WTC11 (cell line): ENCODE measurements around the gene AKT3. TPM values are rescaled to one million over a fixed set of nuclear protein-coding genes. Genes with fewer than 3 reads are reported as not detected.

Source experiments
- ATAC-seq: fragments of 200-7000 bp; cut with Tn5 transposase; 2 replicates; pipeline ENCODE4 v1.10.0; 2021; ENCODE audit warnings: mild to moderate bottlenecking, moderate library complexity
- CTCF ChIA-PET: fragments of 300-600 bp; sonication (Branson Sonifier 250); formaldehyde crosslinking; loops from one replicate; lab custom pipeline; 2021; ENCODE audit warnings: antibody characterized with exemption; lab: Charles Lee
- POLR2A ChIA-PET: fragments of 350-600 bp; sonication (Branson Sonifier 250); formaldehyde crosslinking; loops from one replicate; lab custom pipeline; 2021; ENCODE audit warnings: antibody characterized with exemption; lab: Charles Lee
- DNase-seq: peaks from one replicate; pipeline ENCODE4 v3.0.0; 2021; ENCODE audit warnings: low spot score
- H3K27ac Mint-ChIP-seq: 2 replicates; pipeline ENCODE4 v1.8.0; 2021; ENCODE audit warnings: mixed read lengths
- H3K27me3 Mint-ChIP-seq: 2 replicates; pipeline ENCODE4 v1.8.0; 2021; ENCODE audit warnings: low read depth, mild to moderate bottlenecking, moderate library complexity, mixed read lengths
- H3K36me3 Mint-ChIP-seq: 2 replicates; pipeline ENCODE4 v1.8.0; 2021; ENCODE audit warnings: mixed read lengths
- H3K4me1 Mint-ChIP-seq: 2 replicates; pipeline ENCODE4 v1.8.0; 2022; ENCODE audit warnings: mixed read lengths
- H3K4me3 Mint-ChIP-seq: 2 replicates; pipeline ENCODE4 v1.8.0; 2021; ENCODE audit warnings: mild to moderate bottlenecking, moderate library complexity, mixed read lengths
- H3K9me3 Mint-ChIP-seq: 2 replicates; pipeline ENCODE4 v1.8.0; 2021; ENCODE audit warnings: mixed read lengths
- ATF1 ChIP-seq: sonication (generic); formaldehyde crosslinking; IDR thresholded peaks from 2 replicates; pipeline ENCODE4 v1.8.1; 2023; ENCODE audit warnings: mild to moderate bottlenecking, moderate library complexity, missing genetic modification reagents
- ATF3 ChIP-seq: sonication (generic); formaldehyde crosslinking; conservative IDR thresholded peaks from 2 replicates; pipeline ENCODE4 v1.8.1; 2022; ENCODE audit warnings: mild to moderate bottlenecking, missing genetic modification reagents
- EMX1 ChIP-seq: fragments of 250-450 bp; sonication (Bioruptor Pico); IDR thresholded peaks from 2 replicates; pipeline ENCODE4 v1.8.0; 2021; ENCODE audit warnings: mild to moderate bottlenecking
- ERG ChIP-seq: fragments of 250-450 bp; sonication (Bioruptor Pico); IDR thresholded peaks from 2 replicates; pipeline ENCODE4 v1.8.0; 2021; ENCODE audit warnings: mild to moderate bottlenecking
- ETV6 ChIP-seq: sonication (generic); formaldehyde crosslinking; IDR thresholded peaks from 2 replicates; pipeline ENCODE4 v1.8.1; 2022; ENCODE audit warnings: mild to moderate bottlenecking, missing genetic modification reagents
- FOXJ3 ChIP-seq: sonication (generic); formaldehyde crosslinking; IDR thresholded peaks from 2 replicates; pipeline ENCODE4 v1.9.0; 2021; ENCODE audit warnings: missing genetic modification reagents, mild to moderate bottlenecking, borderline replicate concordance
- MYBL2 ChIP-seq: sonication (generic); formaldehyde crosslinking; IDR thresholded peaks from 2 replicates; pipeline ENCODE4 v1.8.1; 2023; ENCODE audit warnings: mild to moderate bottlenecking, moderate library complexity, missing genetic modification reagents
- NFATC4 ChIP-seq: fragments of 250-450 bp; sonication (Bioruptor Pico); IDR thresholded peaks from 2 replicates; pipeline ENCODE4 v1.9.0; 2021; ENCODE audit warnings: mild to moderate bottlenecking
- NFYB ChIP-seq: sonication (generic); formaldehyde crosslinking; conservative IDR thresholded peaks from 2 replicates; pipeline ENCODE4 v1.8.0; 2022; ENCODE audit warnings: low read depth, missing genetic modification reagents
- PRDM15 ChIP-seq: sonication (generic); formaldehyde crosslinking; IDR thresholded peaks from 2 replicates; pipeline ENCODE4 v1.8.0; 2022; ENCODE audit warnings: missing genetic modification reagents
- SMAD3 ChIP-seq: sonication (generic); formaldehyde crosslinking; IDR thresholded peaks from 2 replicates; pipeline ENCODE4 v1.8.0; 2022; ENCODE audit warnings: missing genetic modification reagents, mild to moderate bottlenecking, borderline replicate concordance
- USF1 ChIP-seq: sonication (generic); formaldehyde crosslinking; IDR thresholded peaks from 2 replicates; pipeline ENCODE4 v1.8.0; 2022; ENCODE audit warnings: mild to moderate bottlenecking, missing genetic modification reagents
- ZNF219 ChIP-seq: sonication (generic); formaldehyde crosslinking; IDR thresholded peaks from 2 replicates; pipeline ENCODE4 v1.8.0; 2023; ENCODE audit warnings: missing genetic modification reagents, mild to moderate bottlenecking, borderline replicate concordance
- ZNF232 ChIP-seq: sonication (generic); formaldehyde crosslinking; IDR thresholded peaks from 2 replicates; pipeline ENCODE4 v1.8.0; 2022; ENCODE audit warnings: mild to moderate bottlenecking, missing genetic modification reagents
- ZNF281 ChIP-seq: sonication (generic); formaldehyde crosslinking; IDR thresholded peaks from 2 replicates; pipeline ENCODE4 v1.8.0; 2023; ENCODE audit warnings: mild to moderate bottlenecking, missing genetic modification reagents
- ZNF423 ChIP-seq: fragments of 250-450 bp; sonication (Bioruptor Pico); IDR thresholded peaks from 2 replicates; pipeline ENCODE4 v2.1.2; 2022; ENCODE audit warnings: mild to moderate bottlenecking, moderate library complexity
- total RNA-seq: library from RNA; stranded (reverse); gene quantifications from 3 replicates; pipeline ENCODE4 v1.2.3, GENCODE V29; 2021

Gene AKT3
- total RNA-seq, 1 experiment from 2014 or later: 38.5 TPM

GRCh38 chr1:243443557-243443956 lies 406.5 kb downstream of the AKT3 start:
- no peak overlapping the region for H3K4me3 Mint-ChIP-seq
- ChIA-PET POLR2A (no interaction called here), CTCF (no interaction called here)
- ATAC-seq (no peak), DNase-seq (no peak)
- H3K27ac Mint-ChIP-seq: no peak overlapping the region
- no peaks in the 10 kb centered on the region for H3K9me3 Mint-ChIP-seq
- peaks cover 22% of the 10 kb centered on the region for H3K4me1 Mint-ChIP-seq
- no peaks in the 10 kb centered on the region for H3K27me3 Mint-ChIP-seq
- no peak for TF ChIP-seq NFYB (CRISPR knock-in tag)
- TF ChIP-seq ERG (CRISPR knock-in tag): no peak
- no peak for TF ChIP-seq ZNF423 (CRISPR knock-in tag)
- H3K36me3 Mint-ChIP-seq: no peaks in the 10 kb centered on the region

- Mint-ChIP-seq H3K9me3 (no peaks in the 10 kb centered on the region), H3K4me3 (no peak overlapping the region), H3K27me3 (no peaks in the 10 kb centered on the region), H3K36me3 (no peaks in the 10 kb centered on the region), H3K4me1 (peaks cover 21% of the 10 kb centered on the region), H3K27ac (no peak overlapping the region)
- DNase-seq (no peak), ATAC-seq (no peak)
- POLR2A ChIA-PET: no interaction called here
- TF ChIP-seq NFATC4 (CRISPR knock-in tag) (no peak), FOXJ3 (no peak), ZNF232 (no peak), ETV6 (CRISPR knock-in tag) (no peak), MYBL2 (CRISPR knock-in tag) (no peak), PRDM15 (CRISPR knock-in tag) (no peak), ATF3 (CRISPR knock-in tag) (no peak), ZNF219 (no peak), ZNF281 (CRISPR knock-in tag) (no peak), ATF1 (CRISPR knock-in tag) (no peak), EMX1 (CRISPR knock-in tag) (no peak), USF1 (CRISPR knock-in tag) (no peak), SMAD3 (no peak)
- CTCF ChIA-PET: interaction anchor here (1.2 kb wide), 1 partner anchor 32 kb away, joined by 3 read pairs; no protein-coding TSS in a partner anchor
Observed at GRCh38 chr1:243441601-243442000, 408.4 kb downstream of the AKT3 start.
